B cell (primary cell): Measurements from ENCODE around the gene B3GALT6. TPM values are rescaled to one million over a fixed set of nuclear protein-coding genes. Genes with fewer than 3 reads are reported as not detected.

Experiments
- ATAC-seq: fragments of 200-7000 bp; cut with Tn5 transposase; one replicate; pipeline ENCODE4 v1.10.0; 2021; ENCODE audit warnings: low read depth, mild to moderate bottlenecking, moderate number of reproducible peaks, moderate library complexity
- CTCF ChIA-PET: fragments of 350-600 bp; sonication (Branson Sonifier 250); formaldehyde crosslinking; loops from one replicate; lab custom pipeline; 2021; ENCODE audit warnings: antibody characterized with exemption, inconsistent platforms; lab: Charles Lee
- POLR2A ChIA-PET: fragments of 350-600 bp; sonication (Branson Sonifier 250); formaldehyde crosslinking; loops from one replicate; lab custom pipeline; 2021; ENCODE audit warnings: antibody characterized with exemption; lab: Charles Lee
- DNase-seq: peaks from one replicate; pipeline ENCODE4 v3.0.0; 2013
- H2AFZ ChIP-seq: 2 replicates; pipeline ENCODE4 v1.6.1; 2012; ENCODE audit warnings: mild to moderate bottlenecking, low read depth, low read length; ENCODE audit not compliant: insufficient read depth, poor library complexity, severe bottlenecking
- H3K27ac ChIP-seq, 2 donors: 1 replicate in 1 of 2; 2 replicates in 1 of 2; pipeline ENCODE4 v1.5.1; 2012 to 2013; ENCODE audit warnings: low read length in 2 of 2, mild to moderate bottlenecking in 2 of 2, moderate library complexity in 1 of 2
- H3K27me3 ChIP-seq, 4 experiments: fragments of 200-600 bp in 1 of 4; sonication (generic) in 1 of 4; replicated peaks in 1 of 4; 1 replicate in 2 of 4; 2 replicates in 2 of 4; pipeline versions ENCODE4 v1.6.1 to v1.7.0; 2013 to 2016; ENCODE audit warnings: low read length in 3 of 4, mild to moderate bottlenecking in 2 of 4, mixed read lengths in 1 of 4, moderate library complexity in 1 of 4; ENCODE audit not compliant: insufficient read depth in 4 of 4, control insufficient read depth in 3 of 4; ENCODE audit errors: control extremely low read depth in 1 of 4
- H3K36me3 ChIP-seq, 2 experiments: replicated peaks in 1 of 2; 1 replicate in 1 of 2; 2 replicates in 1 of 2; pipeline versions ENCODE4 v1.6.1 to v1.7.1; 2013; ENCODE audit warnings: low read length in 1 of 2; ENCODE audit not compliant: insufficient read depth in 2 of 2, control insufficient read depth in 1 of 2; ENCODE audit errors: control extremely low read depth in 1 of 2, extremely low read depth in 1 of 2
- H3K4me1 ChIP-seq, 2 donors: fragments of 200-600 bp in 1 of 2; sonication (generic) in 1 of 2; 1 replicate in 1 of 2; 2 replicates in 1 of 2; pipeline versions ENCODE4 v1.5.1 to v1.6.1; 2013 to 2017; ENCODE audit warnings: low read length in 2 of 2; ENCODE audit not compliant: control insufficient read depth in 2 of 2, insufficient read depth in 2 of 2
- H3K4me2 ChIP-seq: replicated peaks from 2 replicates; pipeline ENCODE3; 2012; ENCODE audit warnings: mild to moderate bottlenecking, low read depth, low read length; ENCODE audit not compliant: poor library complexity, severe bottlenecking
- H3K4me3 ChIP-seq, 5 experiments: fragments of 200-600 bp in 1 of 5; sonication (generic) in 1 of 5; 1 replicate in 3 of 5; 2 replicates in 2 of 5; pipeline versions ENCODE4 v1.5.1 to v1.7.0; 2011 to 2016; ENCODE audit warnings: low read length in 4 of 5, mild to moderate bottlenecking in 4 of 5, low read depth in 2 of 5, control low read depth in 1 of 5, moderate library complexity in 1 of 5; ENCODE audit not compliant: insufficient read depth in 1 of 5; ENCODE audit errors: control extremely low read depth in 1 of 5, extremely low read depth in 1 of 5
- H3K79me2 ChIP-seq: fragments of 200-600 bp; sonication (generic); one replicate; pipeline ENCODE4 v1.6.0; 2016; ENCODE audit warnings: low read length; ENCODE audit not compliant: control insufficient read depth, insufficient read depth
- H3K9ac ChIP-seq: fragments of 200-600 bp; sonication (generic); 2 replicates; pipeline ENCODE4 v1.6.1; 2017; ENCODE audit warnings: mild to moderate bottlenecking, low read length, moderate library complexity
- H3K9me3 ChIP-seq, 3 donors: one replicate each; pipeline versions ENCODE4 v1.6.1 to v1.7.1; 2013; ENCODE audit warnings: low read length in 2 of 3; ENCODE audit not compliant: control insufficient read depth in 2 of 3, insufficient read depth in 1 of 3; ENCODE audit errors: control extremely low read depth in 1 of 3
- H4K20me1 ChIP-seq: 2 replicates; pipeline ENCODE4 v1.6.0; 2012; ENCODE audit warnings: mild to moderate bottlenecking, low read length; ENCODE audit not compliant: insufficient read depth, control insufficient read depth, poor library complexity, severe bottlenecking
- H3K27ac Mint-ChIP-seq: one replicate; pipeline ENCODE4 v1.8.0; 2021; ENCODE audit warnings: mixed read lengths
- H3K27me3 Mint-ChIP-seq: one replicate; pipeline ENCODE4 v1.8.0; 2021; ENCODE audit warnings: mixed read lengths
- H3K4me1 Mint-ChIP-seq: one replicate; pipeline ENCODE4 v1.8.0; 2021; ENCODE audit warnings: mixed read lengths
- H3K4me3 Mint-ChIP-seq: one replicate; pipeline ENCODE4 v1.8.0; 2021; ENCODE audit warnings: mixed read lengths
- H3K9me3 Mint-ChIP-seq: one replicate; pipeline ENCODE4 v1.8.0; 2022; ENCODE audit warnings: mixed read lengths; ENCODE audit not compliant: insufficient read depth
- CTCF ChIP-seq: fragments of 200-600 bp; IDR thresholded peaks from one replicate; pipeline ENCODE4 v1.8.0; 2022; ENCODE audit warnings: antibody characterized with exemption, mild to moderate bottlenecking
- EZH2 ChIP-seq: IDR thresholded peaks from 2 replicates; pipeline ENCODE4 v1.6.1; 2012; ENCODE audit warnings: borderline replicate concordance, low read depth, mild to moderate bottlenecking, moderate library complexity, low read length; ENCODE audit not compliant: insufficient read depth, poor library complexity, severe bottlenecking
- WGBS: methylation state at CpG from one replicate; pipeline ENCODE4 v1.1.5; 2013; ENCODE audit warnings: missing lambda C conversion rate; ENCODE audit not compliant: insufficient coverage; 5-methylcytosine and 5-hydroxymethylcytosine counted together
- intact Hi-C: fragments of 100-400 bp; cut with micrococcal nuclease; formaldehyde crosslinking; loops from one replicate; pipeline ENCODE4 v1.10.0; 2022
- polyA plus RNA-seq: library from polyadenylated mRNA; depleted of rRNA; stranded (reverse); fragments of >200 nt; gene quantifications from 2 replicates; pipeline ENCODE4 v1.2.3, GENCODE V29; 2012
- total RNA-seq, 2 donors: library from RNA; stranded (reverse); fragments of 120-200 nt in 1 of 2; gene quantifications; 1 replicate in 1 of 2; 2 replicates in 1 of 2; pipeline versions ENCODE4 v1.2.3 to v1.2.4, GENCODE V29; 2013 to 2022

Gene B3GALT6
- total and polyA plus RNA-seq, 2 donors (not counting 1 experiment from before 2014, with no cell fraction given), result 5.9 to 21.0 TPM

GRCh38 chr1:1236945-1237873 is 5.2 kb downstream of the B3GALT6 start:
- Histone ChIP-seq H4K20me1 (peaks cover 24% of the 10 kb centered on the region), H3K36me3 (peaks cover 0 to 8% of the 10 kb centered on the region in 2 experiments), H3K79me2 (peaks cover 22% of the 10 kb centered on the region), H3K9me3 (peaks cover 0 to 5% (median 0%) of the 10 kb centered on the region in 3 donors), H3K27ac (no peak overlapping the region), H3K4me1 (peaks cover 23 to 24% of the 10 kb centered on the region in 2 donors), H3K4me3 (no peak overlapping the region), H3K27me3 (peaks cover 0 to 36% (median 8%) of the 10 kb centered on the region in 4 experiments), H2AFZ (no peak overlapping the region), H3K9ac (no peak overlapping the region), H3K4me2 (peak overlapping the region; percentile 58)
- intact Hi-C loops, result loop anchor here (10.0 kb wide), 1 partner anchor 202 kb away; no protein-coding TSS in a partner anchor
- ChIA-PET POLR2A (interaction anchor here (1.6 kb wide), 1 partner anchor 115 kb away, joined by 3 read pairs; no protein-coding TSS in a partner anchor), CTCF (interaction anchor here (2.8 kb wide), 1 partner anchor 115 kb away, joined by 19 read pairs; no protein-coding TSS in a partner anchor)
- H3K27me3 Mint-ChIP-seq, result no peaks in the 10 kb centered on the region
- DNase-seq (no peak), ATAC-seq (peak; percentile 26)
- TF ChIP-seq CTCF (no peak), EZH2 (no peak)
- peak overlapping the region; percentile 29 for H3K4me3 Mint-ChIP-seq
- 63% methylated on average over 29 of the region's 34 CpGs for WGBS
- no peak overlapping the region for H3K27ac Mint-ChIP-seq
- H3K9me3 Mint-ChIP-seq, result no peaks in the 10 kb centered on the region
- H3K4me1 Mint-ChIP-seq, result peaks cover 26% of the 10 kb centered on the region
